Fibroblast of skin of left quadriceps (primary cell): ENCODE results near the gene CCDC177.

Experiments used
- DNase-seq, 2 experiments: peaks; one replicate each; pipeline ENCODE4 v3.0.0-alpha.2; 2013; ENCODE audit warnings: low read depth in 2 of 2

The CCDC177 gene

DNA sequence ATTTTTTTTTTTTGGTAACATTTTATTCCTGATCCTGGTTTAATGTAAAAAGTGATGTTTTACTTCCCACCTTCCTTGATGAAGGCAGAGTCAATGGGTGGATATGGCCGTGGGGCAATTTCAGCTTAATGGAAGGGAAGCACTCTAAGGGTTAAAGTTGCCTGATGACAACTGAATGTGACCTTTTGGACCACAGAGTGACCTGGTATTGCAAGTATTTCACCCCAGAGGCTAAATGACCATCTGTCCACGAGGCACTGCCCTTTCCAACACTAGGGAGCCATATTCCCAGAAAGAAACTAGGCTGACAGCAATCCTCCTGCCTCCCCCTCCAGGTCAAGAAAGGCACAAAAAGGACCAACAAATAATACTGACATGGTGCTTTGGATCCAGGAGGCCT is 4.8 kb downstream of the CCDC177 start:
- no peak for DNase-seq

DNA sequence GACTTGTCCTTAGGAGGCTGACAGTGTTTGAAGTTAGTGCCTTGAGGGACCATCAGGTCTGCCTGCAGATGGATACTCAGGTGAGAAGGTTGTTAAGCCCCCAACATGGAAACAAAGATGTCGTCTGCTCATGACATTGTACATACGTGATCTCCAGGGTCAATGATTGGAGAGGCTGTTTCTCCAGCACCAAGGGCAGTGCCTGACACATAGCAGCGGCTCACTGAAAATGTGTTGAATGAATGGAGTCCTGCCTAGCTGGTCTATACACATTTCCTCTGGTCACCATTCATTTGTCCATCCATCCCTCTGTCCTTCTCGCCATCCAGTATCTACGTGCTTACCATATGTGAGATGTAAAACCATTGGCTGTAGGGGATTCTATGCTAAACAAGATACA is 7.1 kb downstream of the CCDC177 start:
- no peak for DNase-seq

DNA sequence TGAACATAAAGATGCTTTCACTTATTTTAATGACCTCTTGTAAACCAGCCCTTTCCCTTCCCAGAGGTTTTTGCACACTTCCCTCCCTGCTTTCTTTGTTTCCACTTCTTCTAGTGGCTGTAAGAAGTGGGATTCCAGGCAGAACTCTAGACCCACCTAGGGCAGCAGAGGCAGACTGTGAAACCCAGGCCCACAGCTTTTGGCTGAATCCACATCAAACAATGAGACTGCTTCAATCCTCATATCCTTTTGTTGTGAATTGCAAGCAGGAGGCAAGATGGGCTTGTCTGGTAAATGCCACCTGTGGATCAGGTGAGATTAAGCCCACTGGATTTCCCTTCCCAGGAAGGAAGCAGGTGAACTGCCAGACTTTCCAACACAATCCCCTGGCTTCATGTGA is 12.8 kb downstream of the CCDC177 start:
- DNase-seq = no peak

DNA sequence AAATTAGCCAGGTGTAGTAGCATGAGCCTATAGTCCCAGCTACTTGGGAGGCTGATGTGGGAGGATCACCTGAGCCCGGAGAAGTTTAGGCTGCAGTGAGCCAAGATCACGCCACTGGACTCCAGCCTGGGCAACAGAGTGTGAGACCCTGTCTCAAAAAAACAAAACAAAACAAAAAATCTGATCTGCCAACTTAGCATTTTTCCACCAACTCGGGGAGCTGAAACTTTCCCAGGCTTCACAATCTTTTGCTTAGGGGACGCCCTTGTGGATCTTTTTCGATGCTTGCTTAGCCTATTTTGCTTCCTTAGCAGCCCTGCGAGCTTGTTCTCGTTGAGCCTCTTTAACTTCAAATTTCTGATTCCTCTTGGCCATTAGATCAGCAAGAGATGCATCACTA is 13.8 kb downstream of the CCDC177 start:
- DNase-seq = no peak

DNA sequence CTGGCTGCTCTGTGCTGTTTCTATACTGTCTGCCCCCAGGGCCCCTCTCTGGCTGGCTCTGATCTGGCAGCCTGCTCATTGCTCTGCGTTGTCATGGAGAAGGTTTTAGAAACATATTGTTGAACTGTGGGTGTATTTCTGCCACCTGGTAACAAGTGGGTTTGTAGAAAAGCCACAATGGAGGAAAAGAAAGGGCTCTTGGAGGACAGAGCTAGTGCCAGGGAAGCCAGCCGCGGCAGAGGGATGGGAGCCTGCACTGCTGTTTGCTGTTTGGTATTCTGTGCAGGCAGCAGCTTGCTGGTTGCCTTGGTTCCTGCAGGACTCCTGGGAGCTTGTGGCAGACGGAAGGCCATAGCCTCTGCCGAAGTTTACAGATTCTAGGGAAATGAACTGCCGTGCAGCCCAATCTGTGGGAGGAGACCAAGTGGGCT is 15.1 kb downstream of the CCDC177 start:
- no peak for DNase-seq

DNA sequence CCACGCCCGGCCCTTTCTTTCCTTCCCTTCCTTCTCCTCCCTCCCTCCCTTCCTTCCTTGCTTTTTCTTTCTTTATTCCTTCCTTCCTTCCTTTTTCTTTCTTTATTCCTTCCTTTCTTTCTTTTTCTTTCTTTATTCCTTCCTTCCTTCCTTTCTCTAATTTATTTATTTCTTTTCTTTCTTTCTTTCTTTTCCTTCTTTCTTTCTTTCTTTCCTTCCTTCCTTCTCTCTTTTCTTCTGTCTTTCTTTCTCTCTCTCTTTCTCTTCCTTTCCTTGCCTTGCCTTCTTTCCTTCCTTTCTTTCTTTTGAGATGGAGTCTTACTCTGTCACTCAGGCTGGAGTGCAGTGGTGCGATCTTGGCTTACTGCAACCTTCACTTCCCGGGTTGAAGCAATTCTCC is 15.9 kb downstream of the CCDC177 start:
- no peak for DNase-seq

DNA sequence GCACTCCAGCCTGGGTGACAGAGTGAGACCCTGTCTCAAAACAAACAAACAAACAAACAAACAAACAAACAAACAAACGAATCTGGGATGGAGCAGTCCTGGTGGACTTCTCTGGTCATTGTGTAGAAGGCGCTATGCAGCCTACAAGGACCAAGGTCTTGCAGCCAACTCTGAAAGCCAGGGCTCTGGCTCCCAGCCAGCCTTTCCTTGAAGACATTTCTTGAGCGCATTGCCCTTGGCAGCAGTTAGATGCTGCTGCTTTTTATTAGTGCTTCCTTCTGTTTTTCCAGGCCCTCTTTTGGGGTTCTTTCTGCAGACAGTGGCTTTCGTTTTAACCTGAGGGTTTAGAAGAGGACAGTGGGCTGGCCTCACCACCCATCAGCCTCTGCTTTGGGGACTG is 20.2 kb downstream of the CCDC177 start:
- no peak for DNase-seq

DNA sequence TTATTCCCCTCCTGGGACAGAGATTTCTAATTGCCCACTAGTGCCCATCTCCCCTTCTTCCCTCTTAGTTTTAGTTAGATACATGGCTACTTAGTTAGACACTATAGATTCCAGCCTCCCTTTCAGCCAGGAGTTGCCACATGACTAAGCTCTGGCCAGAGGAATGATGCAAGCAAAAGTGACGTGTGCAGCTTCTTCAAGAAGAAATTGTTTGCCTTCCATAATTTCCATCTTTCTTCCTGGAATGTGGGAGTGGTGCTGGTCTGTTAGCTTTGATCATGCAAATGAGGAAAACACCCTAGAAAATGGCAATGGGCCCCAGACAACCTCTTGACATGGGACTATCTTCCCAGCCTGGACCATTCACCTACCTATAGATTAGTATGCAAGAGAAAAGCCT is 21.4 kb downstream of the CCDC177 start:
- peak in 1 of 2 experiments; percentile 33 for DNase-seq

DNA sequence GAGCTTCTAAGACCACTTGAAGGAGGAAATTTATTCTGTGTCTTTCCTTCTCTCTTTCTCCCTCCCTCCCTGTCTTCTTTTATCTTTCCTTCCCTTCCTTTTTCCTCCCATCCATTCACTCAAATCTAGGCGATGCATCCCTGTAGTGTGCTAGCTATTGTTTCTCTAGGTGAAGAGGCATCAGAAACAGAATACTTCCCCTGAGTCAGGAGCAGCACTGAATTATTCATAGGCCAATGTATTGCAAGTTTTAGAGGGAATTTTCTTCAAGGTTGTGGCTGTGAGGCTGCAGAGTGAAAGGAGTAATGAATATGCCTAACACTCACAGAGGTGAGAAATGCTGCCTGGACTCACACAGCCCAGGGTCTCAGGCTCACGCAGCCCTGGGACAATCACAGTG is 23.2 kb downstream of the CCDC177 start:
- DNase-seq = no peak

DNA sequence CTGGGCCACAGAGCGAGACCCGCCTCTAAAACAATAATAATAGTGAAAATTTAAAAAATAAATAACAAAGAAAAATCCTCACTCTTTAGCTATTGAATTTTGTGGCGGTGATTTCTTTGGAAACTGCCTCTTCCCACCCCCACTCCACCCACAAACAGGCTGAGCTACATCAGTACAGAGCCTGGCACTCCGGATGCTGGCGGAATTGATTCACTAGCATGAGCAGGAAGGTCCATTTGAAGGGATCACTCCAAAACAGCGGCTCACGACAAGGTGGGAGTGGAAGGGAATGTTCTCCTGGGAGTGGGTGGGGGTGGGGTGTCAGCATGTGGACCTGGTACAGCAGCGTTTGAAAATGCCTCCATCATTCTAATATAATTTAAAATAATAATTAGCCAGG is 26.1 kb downstream of the CCDC177 start:
- no peak for DNase-seq

DNA sequence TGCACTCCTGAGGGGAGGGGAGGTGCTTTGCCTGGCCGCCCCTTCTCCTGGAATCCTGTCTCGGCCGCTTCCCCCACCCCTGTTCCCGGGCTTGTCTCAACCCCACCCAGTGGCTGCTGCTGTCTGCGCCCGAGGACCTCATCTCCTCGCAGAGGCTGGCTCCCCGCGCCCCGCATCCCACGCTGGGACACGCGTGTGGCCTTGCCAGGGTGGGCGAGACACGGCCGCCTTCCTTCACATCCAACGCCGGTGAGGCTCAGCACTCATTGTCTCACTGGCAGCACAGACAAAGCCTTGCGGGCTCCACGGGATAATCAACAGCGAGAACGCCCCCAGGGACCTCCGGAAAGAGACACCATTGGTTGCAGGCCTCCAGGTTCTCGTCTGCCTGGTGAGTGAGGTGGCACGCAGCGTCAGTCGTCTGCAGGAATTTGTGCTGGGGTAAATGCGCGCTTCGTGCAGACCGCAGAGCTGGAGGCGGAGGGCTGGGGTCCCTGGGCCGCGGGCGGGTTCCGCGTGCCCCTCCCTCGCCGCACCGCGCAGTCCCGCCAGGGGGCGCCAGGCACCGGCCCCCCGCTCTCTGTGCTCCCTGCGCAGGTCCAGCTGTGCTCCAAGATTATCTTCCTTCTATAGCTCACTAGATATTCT is 26.8 kb downstream of the CCDC177 start:
- no peak for DNase-seq

DNA sequence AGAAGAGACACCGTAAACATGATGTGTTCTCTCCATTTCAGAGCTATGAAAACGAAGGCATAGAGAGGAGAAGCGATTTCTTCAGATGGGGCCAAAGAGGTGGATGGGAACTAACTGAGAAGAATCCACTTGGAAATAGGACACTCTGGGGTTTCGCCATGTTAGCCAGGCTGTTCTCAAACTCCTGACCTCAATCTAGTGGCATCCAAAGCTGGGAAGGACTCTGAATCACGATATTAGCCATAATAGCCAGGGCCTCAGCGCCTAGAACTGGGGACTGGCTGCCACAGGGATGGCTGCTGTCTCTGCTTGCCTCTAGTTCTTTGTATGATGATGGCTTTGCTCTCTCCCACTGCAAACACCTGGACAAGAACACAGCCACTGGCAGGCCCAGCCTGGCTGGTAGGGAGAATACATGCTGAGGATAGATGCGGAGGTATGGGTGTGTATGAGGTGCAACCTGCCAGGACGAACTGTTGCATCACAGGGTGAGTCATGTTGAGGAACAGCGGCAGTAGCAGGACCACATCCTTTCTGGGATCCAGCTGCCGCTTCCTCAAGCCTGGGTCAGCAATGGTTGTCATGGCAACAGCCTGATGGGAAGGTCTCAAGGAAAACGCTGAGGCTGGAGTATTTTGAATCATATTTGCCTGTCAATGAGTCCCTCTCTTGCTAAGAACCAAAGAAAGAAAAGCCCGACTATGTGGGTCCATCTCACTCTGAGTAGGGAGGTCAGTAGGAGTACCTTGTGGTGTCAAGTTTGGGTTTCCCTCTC is 31.1 kb downstream of the CCDC177 start:
- DNase-seq = peak; percentile 71 to 72

DNA sequence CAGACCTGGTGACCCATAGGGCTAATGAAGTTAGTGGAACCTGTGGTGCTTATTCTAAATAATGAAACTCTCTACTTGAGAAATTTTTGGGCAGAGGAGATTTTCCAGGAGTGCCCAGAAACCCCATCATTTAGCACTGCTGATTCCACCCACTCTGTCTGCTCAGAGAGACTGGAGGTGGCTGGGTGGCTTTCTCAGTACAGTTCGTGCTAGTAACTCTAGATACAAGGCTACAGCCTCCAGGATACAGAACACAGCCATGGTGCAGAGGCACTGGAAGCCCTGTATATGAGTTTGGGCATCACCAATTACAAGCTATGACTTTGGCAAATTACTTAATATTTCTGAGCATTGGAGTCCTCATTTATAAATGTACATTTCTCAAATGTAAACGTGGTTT is 32.4 kb downstream of the CCDC177 start:
- no peak for DNase-seq

DNA sequence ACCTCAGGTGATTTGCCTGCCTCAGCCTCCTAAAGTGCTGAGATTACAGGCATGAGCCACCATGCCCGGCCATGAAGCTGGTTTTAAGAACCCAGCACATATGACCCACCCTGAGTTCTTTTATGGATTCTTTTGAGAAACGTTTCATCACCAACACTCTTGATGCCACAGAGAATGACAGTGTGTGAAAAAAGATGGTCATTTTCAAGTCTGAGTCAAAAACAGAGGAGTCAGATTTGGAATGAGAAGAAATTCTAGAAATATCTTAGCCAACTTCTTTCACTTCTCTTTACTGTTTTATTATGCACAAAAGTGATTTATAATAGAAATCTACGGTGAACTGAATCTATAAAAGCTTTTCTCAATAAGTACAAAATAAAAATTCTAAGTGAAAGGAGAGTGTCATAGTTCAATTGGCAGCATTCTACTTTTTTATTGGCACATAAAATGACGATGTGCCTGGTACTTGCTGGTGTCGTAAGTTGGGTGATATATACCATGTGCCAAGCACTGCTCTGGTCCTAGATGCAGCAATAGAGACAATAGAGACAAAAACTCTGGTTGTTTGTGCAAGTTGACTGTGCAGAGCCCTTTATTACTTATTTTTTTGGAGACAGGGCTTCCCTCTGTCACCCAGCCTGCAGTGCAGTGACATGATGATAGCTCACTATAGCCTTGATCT is 33.9 kb downstream of the CCDC177 start:
- DNase-seq = no peak

DNA sequence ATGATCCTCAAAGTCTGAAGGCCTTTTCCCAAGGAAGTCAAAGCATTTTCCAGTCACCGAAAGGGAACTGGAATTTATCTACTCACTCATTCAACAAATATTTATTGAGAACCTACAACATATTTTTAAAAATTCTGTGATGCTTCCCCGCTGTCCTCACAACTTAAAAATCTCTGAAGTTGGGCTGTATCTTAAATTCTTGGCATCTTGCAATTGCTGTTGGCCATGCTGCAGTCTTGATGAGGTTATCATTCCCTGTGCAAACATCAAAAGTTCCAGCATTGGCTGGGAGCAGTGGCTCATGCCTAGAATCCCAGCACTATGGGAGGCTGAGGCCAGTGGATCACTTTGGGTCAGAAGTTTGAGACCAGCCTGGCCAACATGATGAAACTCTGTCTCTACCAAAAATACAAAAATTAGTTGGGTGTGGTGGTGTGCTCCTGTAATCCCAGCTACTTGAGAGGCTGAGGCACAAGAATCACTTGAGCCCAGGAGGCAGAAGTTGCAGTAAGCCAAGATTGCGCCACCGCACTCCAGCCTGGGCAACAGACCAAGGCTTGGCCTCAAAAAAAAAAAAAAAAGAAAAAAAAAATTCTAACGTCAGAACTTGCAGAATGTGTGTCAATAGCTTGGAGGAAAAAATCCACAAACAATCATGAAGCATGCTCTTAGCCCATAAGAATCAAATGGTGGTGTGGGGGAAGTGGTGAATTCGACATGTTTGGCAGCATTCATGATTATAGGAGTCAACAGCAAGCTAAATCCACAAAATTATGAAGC is 34.9 kb downstream of the CCDC177 start:
- peak in 1 of 2 experiments; percentile 26 for DNase-seq

DNA sequence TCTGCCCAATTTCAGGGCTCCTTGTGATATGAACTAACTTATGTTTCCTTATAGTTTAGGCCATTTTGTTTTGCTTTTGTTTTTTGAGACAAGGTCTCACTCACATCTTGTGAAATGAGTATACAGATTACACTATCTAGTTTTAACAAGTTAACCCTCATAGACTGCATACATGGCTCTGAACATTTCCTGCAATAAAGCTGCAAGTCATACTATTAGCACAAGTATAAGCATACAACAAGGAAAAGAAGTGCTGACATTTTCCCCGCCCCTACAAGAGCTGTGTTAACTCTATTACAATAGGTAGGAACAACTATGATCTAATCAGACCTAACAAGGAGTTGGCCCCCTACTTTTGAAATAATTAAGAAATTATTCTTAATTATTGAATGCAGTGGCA is 35.9 kb downstream of the CCDC177 start:
- DNase-seq = no peak

DNA sequence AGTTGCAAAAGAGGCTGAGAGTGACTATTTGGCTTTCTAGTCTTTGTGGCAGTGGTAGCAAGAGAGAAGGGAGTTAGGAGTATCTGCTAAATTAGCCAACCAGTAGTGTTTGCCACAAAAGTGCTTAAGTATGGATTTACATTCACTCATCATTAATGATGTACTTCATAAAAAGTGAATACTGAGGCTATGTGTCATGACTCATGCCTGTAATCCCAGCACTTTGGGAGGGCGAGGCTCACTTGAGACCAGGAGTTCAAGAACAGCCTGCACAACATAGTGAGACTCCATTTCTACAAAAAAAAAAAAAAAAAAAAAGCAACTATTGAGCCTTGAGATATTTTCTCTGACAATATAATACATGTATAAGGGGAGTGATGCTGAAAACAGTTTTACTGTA is 36.8 kb downstream of the CCDC177 start:
- DNase-seq = no peak

DNA sequence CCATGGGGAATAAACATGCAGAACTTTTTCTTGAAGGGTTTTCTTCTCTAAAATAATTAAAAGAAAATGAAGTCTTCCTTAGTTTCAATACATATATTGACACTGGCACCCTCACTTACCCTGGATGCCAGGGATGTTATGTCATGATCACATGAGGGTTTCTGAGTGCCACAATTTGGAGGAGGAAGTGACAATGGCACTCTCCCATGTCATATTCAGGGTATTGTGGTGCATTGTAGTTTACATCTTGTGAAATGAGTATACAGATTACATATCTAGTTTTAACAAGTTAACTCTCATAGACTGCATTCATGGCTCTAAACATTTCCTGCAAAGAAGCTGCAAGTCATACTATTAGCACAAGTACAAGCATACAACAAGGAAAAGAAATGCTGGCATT is 37.7 kb downstream of the CCDC177 start:
- no peak for DNase-seq

DNA sequence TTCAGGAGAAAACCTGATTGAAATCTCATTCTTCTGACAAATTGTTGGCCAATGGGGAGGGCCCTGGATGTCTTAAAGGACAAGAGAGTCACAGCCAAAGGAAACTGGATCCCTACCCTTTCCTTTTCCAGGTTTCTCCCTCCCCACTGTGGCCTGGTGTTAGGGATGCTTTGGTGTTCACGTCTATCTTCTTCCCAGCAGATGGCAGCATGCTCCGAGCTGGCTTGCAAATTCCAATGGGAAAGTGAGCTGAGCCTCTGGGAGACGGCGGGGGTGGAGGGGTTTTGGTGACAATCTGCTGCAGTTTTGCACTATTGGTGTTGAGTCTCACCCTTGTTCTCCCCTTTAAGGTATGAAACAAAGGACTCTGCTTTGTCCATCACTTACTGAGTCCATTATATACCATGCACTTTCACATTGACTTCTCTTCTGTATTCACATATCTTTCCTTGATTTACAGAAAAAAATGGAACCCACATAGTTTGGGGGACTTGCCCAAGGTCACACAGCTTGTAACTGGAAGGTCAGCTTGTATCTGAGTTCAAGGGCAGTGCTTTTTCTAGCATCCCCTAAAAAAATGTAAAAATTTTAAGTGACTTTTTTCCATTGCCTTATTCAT is 39.3 kb downstream of the CCDC177 start:
- peak in 1 of 2 experiments; percentile 28 for DNase-seq

DNA sequence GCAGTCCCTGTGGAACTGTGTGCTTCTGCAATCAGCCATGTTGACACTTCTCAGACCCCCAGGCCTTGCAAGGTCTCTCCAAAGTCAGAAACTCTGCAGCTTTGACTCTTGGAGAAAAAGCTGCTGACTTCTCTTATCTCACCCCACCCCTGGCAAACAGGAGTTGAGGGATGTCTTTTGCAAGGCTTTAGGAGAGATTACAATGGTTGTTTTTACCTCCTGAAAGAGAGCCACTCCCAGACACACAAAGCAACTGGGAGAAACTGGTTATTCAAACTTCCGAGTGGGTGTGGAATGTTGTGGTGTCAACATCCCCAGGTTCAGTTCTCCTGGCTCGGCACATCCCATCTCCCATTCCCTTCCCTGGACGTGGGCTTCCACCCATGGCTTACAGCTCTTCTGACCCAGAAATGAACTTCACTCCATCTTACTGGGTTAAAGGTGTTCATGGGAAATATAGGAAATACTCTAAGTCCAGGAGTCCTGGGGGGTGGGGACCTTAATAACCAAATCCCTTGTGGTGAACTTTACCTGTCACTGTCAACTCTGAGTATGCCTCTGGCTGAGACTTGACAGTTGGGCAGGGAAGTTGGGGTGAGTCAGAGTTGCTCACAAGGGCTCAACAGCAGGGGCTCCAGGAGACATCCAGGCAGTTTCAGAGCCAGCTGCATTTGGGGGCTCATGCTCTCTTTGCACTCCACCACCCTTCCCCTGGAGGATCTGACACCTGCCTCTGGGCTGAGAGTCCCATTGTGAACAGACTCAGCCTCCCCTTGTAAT is 41.9 kb downstream of the CCDC177 start:
- DNase-seq = no peak

DNA sequence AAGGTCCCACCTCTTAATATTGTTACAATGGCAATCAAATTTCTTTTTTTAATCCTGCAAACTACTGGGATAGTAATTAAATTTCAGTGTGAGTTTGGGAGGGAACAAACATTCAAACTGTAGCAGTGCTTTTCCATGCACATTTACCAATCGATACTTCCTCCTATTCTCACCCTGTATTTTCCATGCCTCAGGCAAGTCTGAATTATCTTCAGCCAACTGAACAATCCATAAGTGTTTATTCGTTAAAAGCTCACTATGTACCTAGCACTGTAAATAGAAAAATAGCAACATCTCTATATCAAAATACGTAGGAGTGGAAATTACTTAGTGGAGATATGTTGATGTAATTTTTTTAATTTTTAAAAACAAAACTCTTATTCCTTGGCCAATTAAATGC is 43.5 kb downstream of the CCDC177 start:
- DNase-seq = no peak
